Spleen (tissue), 7 donors: ENCODE data around the gene IQCB1.
"Not testable (repeated sequence)": the region's sequence is repeated elsewhere in the genome, so short reads cannot be mapped to it uniquely, and the experiment has no call there.

Source experiments
- POLR2A ChIP-seq, 3 donors: fragments of 450-650 bp; IDR thresholded peaks; one replicate each; pipeline ENCODE4 v1.5.1; 2017; ENCODE audit warnings: antibody characterized with exemption in 3 of 3, mild to moderate bottlenecking in 1 of 3
- TF ChIP-seq, protein P1 (sequence below), 11 experiments: fragments of 200-600 bp in 7 of 11; fragments of 450-650 bp in 4 of 11; sonication (generic) in 4 of 11; IDR thresholded peaks in 8 of 11; conservative IDR thresholded peaks in 3 of 11; 1 replicate in 7 of 11; 2 replicates in 4 of 11; pipeline versions ENCODE4 v1.4.0 to v1.8.0; 2016 to 2021; ENCODE audit warnings: antibody characterized with exemption in 11 of 11, inconsistent platforms in 4 of 11, mild to moderate bottlenecking in 1 of 11
- donor health status: DM: no; HTN: no; CAD: no; lungs with moderate emphysema.
- donor health status: DM: no; HTN: no; CAD: no.
- donor health status: DM: no; HTN: no; CAD: no.

DNA sequence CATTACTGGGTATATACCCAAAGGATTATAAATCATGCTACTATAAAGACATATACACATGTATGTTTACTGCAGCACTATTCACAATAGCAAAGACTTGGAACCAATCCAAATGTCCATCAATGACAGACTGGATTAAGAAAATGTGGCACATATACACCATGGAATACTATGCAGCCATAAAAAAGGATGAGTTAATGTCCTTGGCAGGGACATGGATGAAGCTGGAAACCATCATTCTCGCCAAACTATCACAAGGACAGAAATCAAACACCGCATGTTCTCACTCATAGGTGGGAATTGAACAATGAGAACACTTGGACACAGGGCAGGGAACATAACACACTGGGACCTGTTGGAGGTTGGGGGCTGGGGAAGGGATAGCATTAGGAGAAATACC lies 91.8 kb downstream of the IQCB1 start:
- not testable (repeated sequence) for TF ChIP-seq POLR2A (IDR thresholded peaks at IDR 0.05)
- TF ChIP-seq, protein P1, sequence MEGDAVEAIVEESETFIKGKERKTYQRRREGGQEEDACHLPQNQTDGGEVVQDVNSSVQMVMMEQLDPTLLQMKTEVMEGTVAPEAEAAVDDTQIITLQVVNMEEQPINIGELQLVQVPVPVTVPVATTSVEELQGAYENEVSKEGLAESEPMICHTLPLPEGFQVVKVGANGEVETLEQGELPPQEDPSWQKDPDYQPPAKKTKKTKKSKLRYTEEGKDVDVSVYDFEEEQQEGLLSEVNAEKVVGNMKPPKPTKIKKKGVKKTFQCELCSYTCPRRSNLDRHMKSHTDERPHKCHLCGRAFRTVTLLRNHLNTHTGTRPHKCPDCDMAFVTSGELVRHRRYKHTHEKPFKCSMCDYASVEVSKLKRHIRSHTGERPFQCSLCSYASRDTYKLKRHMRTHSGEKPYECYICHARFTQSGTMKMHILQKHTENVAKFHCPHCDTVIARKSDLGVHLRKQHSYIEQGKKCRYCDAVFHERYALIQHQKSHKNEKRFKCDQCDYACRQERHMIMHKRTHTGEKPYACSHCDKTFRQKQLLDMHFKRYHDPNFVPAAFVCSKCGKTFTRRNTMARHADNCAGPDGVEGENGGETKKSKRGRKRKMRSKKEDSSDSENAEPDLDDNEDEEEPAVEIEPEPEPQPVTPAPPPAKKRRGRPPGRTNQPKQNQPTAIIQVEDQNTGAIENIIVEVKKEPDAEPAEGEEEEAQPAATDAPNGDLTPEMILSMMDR (IDR thresholded peaks at IDR 0.05 in 8 of 11, conservative IDR thresholded peaks at IDR 0.05 in 3 of 11): not testable (repeated sequence)
